ENCODE data around the gene ARFGAP1.

DNA sequence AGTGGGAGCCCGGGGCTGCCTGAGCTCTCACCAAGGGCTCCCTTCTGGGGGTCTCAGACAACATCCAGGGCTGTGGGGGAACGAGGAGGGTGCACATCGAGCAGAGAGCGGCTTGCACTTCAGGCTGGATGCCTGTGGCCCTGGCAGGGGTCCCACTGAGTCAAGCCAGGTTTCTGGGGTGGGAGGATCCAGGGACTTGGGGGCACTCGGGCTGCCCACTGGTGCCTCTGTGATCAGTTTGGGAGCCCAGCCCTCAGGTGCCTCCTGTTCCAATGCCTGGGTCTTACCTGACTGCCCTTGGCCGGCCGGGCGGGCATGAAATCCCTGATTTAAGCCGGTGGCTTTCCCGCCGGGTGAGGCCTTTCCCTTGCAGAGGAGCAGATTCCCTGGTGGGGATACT, 20.8 kb downstream of the ARFGAP1 start:
- TF ChIP-seq, protein P1, sequence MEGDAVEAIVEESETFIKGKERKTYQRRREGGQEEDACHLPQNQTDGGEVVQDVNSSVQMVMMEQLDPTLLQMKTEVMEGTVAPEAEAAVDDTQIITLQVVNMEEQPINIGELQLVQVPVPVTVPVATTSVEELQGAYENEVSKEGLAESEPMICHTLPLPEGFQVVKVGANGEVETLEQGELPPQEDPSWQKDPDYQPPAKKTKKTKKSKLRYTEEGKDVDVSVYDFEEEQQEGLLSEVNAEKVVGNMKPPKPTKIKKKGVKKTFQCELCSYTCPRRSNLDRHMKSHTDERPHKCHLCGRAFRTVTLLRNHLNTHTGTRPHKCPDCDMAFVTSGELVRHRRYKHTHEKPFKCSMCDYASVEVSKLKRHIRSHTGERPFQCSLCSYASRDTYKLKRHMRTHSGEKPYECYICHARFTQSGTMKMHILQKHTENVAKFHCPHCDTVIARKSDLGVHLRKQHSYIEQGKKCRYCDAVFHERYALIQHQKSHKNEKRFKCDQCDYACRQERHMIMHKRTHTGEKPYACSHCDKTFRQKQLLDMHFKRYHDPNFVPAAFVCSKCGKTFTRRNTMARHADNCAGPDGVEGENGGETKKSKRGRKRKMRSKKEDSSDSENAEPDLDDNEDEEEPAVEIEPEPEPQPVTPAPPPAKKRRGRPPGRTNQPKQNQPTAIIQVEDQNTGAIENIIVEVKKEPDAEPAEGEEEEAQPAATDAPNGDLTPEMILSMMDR (IDR thresholded peaks at IDR 0.05) = no peak
- no peak for TF ChIP-seq POLR2A (IDR thresholded peaks at IDR 0.05)
